SK-N-MC (cell line): ENCODE measurements around the gene SLC22A16.

ENCODE experiments used
- EZH2 ChIP-seq: fragments of 200-600 bp; sonication (generic); IDR thresholded peaks from one replicate; pipeline ENCODE4 v1.6.1; 2017; ENCODE audit warnings: antibody characterized with exemption
- FOXP2 ChIP-seq: optimal IDR thresholded peaks from 2 replicates; pipeline ENCODE3; 2011; ENCODE audit warnings: mild to moderate bottlenecking, moderate library complexity; ENCODE audit not compliant: insufficient read depth; ENCODE audit errors: extremely low read length, control extremely low read depth
- POLR2AphosphoS5 ChIP-seq: IDR thresholded peaks from 2 replicates; pipeline ENCODE4 v1.6.1; 2012; ENCODE audit warnings: mild to moderate bottlenecking, low read depth, low read length, borderline replicate concordance

GRCh38 chr6:110399219-110400071, 77.0 kb downstream of the SLC22A16 start:
- TF ChIP-seq EZH2 (no peak), POLR2AphosphoS5 (no peak), FOXP2 (no peak)
